ENCODE measurements around the gene PCSK1. TPM values are rescaled to one million over a fixed set of nuclear protein-coding genes. Genes with fewer than 3 reads are reported as not detected.

PCSK1 gene
- total RNA-seq, 1 donor = 1.1 TPM

DNA sequence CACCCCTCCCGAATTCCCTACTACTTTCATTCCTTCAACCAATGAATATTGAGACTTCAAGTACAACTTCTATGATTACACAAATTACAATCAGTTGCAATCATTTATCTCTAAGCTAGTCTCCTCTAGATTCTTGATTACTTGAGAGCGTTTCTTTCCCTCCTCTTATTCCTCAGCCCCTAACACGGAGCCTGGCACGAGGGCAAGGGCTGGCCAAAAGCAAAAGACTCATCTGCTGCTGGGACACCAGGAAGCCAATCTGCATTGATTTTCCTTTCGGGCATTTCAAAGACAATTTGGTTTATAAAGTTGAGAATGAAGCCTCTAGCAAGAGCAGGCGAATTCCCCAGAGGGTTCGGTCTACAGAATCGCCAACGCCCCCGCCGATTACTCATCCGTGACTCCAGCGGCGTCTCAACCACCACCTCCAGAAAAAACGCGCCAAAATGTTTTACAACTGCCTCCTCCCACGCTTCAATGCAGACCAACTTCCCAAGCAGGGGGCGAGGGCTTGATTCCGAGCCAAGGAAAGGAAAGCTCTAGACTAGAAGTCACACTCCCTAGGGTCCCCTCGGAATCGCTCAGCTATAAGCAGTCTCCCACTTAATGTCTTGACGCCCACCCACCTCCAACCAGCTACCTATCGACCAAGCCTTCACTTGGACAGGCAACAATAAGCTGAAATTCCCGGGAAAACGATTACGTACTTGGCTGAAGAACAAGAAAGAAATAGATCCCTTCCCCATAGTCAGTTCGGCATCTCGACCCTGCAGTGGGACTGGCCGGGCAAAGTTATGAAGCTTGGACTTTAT lies 1.5 kb downstream of the PCSK1 start:
- peaks cover 18% of the 10 kb centered on the region for H3K4me1 ChIP-seq (ENCODE audit: insufficient read depth, low read length)
- H4K20me1 ChIP-seq (ENCODE audit: insufficient read depth, low read length) = no peaks in the 10 kb centered on the region
- H3K4me2 ChIP-seq (ENCODE audit: insufficient read depth, low read length) = peak overlapping the region; percentile 70
- H3K27me3 ChIP-seq (ENCODE audit: insufficient read depth, low read length) = peaks cover 27% of the 10 kb centered on the region
- no peak overlapping the region for H2AFZ ChIP-seq (ENCODE audit: low read length)
- no peak overlapping the region for H3K27ac ChIP-seq (ENCODE audit: low read depth, low read length)
- H3K9me3 ChIP-seq (ENCODE audit: low read depth, low read length) = no peaks in the 10 kb centered on the region
- H3K36me3 ChIP-seq (ENCODE audit: insufficient read depth, low read length) = no peaks in the 10 kb centered on the region
- DNase-seq (ENCODE audit: insufficient read length, low spot score, missing footprints) = peak; percentile 17
- TF ChIP-seq, protein P1, sequence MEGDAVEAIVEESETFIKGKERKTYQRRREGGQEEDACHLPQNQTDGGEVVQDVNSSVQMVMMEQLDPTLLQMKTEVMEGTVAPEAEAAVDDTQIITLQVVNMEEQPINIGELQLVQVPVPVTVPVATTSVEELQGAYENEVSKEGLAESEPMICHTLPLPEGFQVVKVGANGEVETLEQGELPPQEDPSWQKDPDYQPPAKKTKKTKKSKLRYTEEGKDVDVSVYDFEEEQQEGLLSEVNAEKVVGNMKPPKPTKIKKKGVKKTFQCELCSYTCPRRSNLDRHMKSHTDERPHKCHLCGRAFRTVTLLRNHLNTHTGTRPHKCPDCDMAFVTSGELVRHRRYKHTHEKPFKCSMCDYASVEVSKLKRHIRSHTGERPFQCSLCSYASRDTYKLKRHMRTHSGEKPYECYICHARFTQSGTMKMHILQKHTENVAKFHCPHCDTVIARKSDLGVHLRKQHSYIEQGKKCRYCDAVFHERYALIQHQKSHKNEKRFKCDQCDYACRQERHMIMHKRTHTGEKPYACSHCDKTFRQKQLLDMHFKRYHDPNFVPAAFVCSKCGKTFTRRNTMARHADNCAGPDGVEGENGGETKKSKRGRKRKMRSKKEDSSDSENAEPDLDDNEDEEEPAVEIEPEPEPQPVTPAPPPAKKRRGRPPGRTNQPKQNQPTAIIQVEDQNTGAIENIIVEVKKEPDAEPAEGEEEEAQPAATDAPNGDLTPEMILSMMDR (IDR thresholded peaks at IDR 0.05; ENCODE audit: extremely low read depth, low read depth, low read length) = no peak
- peak overlapping the region; percentile 63 for H3K4me3 ChIP-seq (ENCODE audit: insufficient read depth, low read length)
- H3K79me2 ChIP-seq (ENCODE audit: insufficient read depth, low read length) = no peaks in the 10 kb centered on the region

DNA sequence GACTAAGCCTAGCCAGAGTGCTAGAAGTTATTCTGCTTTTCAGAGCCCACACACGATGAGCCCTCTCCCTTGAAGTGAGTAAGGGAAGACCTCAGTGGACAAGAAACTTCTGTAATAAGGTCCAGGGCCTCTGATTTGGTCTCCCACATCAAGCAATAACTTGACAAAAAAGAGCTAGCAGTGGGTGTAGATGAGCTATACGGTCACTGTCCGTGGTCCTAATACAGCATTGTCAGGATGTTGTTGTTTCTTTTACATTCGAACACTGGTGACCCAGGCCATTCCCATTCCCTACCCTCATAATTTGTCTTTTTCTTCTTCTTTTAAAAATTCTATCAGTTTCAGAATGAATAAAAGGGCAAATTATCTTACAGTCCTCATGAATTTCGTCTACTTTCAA lies 5.2 kb downstream of the PCSK1 start:
- Histone ChIP-seq H3K27me3 (ENCODE audit: insufficient read depth, low read length) (peaks cover 11% of the 10 kb centered on the region), H2AFZ (ENCODE audit: low read length) (no peak overlapping the region), H3K79me2 (ENCODE audit: insufficient read depth, low read length) (no peaks in the 10 kb centered on the region), H3K27ac (ENCODE audit: low read depth, low read length) (no peak overlapping the region), H3K4me1 (ENCODE audit: insufficient read depth, low read length) (peaks cover 18% of the 10 kb centered on the region), H4K20me1 (ENCODE audit: insufficient read depth, low read length) (no peaks in the 10 kb centered on the region), H3K4me3 (ENCODE audit: insufficient read depth, low read length) (no peak overlapping the region), H3K4me2 (ENCODE audit: insufficient read depth, low read length) (no peak overlapping the region), H3K9me3 (ENCODE audit: low read depth, low read length) (no peaks in the 10 kb centered on the region), H3K36me3 (ENCODE audit: insufficient read depth, low read length) (no peaks in the 10 kb centered on the region)
- DNase-seq (ENCODE audit: insufficient read length, low spot score, missing footprints) = no peak
- TF ChIP-seq, protein P1 (IDR thresholded peaks at IDR 0.05; ENCODE audit: extremely low read depth, low read depth, low read length) = no peak

DNA sequence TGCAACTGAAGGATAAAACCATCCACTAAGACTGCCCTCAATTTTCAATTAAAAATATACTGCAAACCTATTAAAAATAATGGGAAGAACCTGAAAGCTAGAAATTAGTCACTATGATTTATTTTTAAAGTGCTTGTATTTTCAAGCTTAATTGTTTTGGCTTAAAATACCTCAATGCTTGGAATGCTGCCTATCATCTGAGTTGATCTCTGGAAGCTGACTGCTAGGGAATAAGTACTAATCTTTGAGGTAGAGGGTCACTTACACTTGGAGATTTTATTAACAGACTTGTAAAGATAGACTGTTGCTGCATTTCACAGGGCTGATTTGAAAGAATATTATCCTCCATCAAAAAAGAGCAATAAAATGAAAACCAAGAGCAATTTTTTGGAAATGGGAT lies 6.2 kb downstream of the PCSK1 start:
- H4K20me1 ChIP-seq (ENCODE audit: insufficient read depth, low read length) = no peaks in the 10 kb centered on the region
- peaks cover 11% of the 10 kb centered on the region for H3K4me1 ChIP-seq (ENCODE audit: insufficient read depth, low read length)
- H3K27ac ChIP-seq (ENCODE audit: low read depth, low read length) = no peak overlapping the region
- no peak overlapping the region for H3K4me2 ChIP-seq (ENCODE audit: insufficient read depth, low read length)
- no peaks in the 10 kb centered on the region for H3K9me3 ChIP-seq (ENCODE audit: low read depth, low read length)
- no peak for DNase-seq (ENCODE audit: insufficient read length, low spot score, missing footprints)
- H2AFZ ChIP-seq (ENCODE audit: low read length) = no peak overlapping the region
- TF ChIP-seq, protein P1 (IDR thresholded peaks at IDR 0.05; ENCODE audit: extremely low read depth, low read depth, low read length) = no peak
- no peaks in the 10 kb centered on the region for H3K36me3 ChIP-seq (ENCODE audit: insufficient read depth, low read length)
- no peak overlapping the region for H3K4me3 ChIP-seq (ENCODE audit: insufficient read depth, low read length)
- H3K27me3 ChIP-seq (ENCODE audit: insufficient read depth, low read length) = peaks cover under 1% of the 10 kb centered on the region
- H3K79me2 ChIP-seq (ENCODE audit: insufficient read depth, low read length) = no peaks in the 10 kb centered on the region

DNA sequence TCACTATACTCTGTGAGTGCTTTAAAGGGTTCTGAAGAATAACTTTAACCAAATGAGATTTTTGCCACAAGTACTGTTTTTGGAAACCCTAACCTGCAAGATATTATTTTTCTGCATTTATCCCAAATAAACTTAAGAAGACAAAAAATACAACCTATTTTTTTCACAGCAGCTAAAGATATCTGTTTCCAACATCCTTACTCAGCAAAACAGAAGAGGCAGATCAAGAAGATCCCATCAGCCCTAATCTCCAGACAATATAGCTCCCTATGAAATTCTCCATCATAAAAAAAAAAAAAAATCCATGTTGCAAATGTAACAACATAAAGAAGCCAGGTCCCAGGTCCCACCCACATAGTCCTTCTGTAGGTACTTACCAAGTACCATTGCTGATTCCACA lies 7.6 kb downstream of the PCSK1 start:
- Histone ChIP-seq H3K4me2 (ENCODE audit: insufficient read depth, low read length) (no peak overlapping the region), H4K20me1 (ENCODE audit: insufficient read depth, low read length) (no peaks in the 10 kb centered on the region), H3K27me3 (ENCODE audit: insufficient read depth, low read length) (no peaks in the 10 kb centered on the region), H3K27ac (ENCODE audit: low read depth, low read length) (no peak overlapping the region), H3K36me3 (ENCODE audit: insufficient read depth, low read length) (no peaks in the 10 kb centered on the region), H3K79me2 (ENCODE audit: insufficient read depth, low read length) (no peaks in the 10 kb centered on the region), H3K4me3 (ENCODE audit: insufficient read depth, low read length) (no peak overlapping the region), H3K9me3 (ENCODE audit: low read depth, low read length) (no peaks in the 10 kb centered on the region), H3K4me1 (ENCODE audit: insufficient read depth, low read length) (no peaks in the 10 kb centered on the region), H2AFZ (ENCODE audit: low read length) (no peak overlapping the region)
- TF ChIP-seq, protein P1 (IDR thresholded peaks at IDR 0.05; ENCODE audit: extremely low read depth, low read depth, low read length) = no peak
- DNase-seq (ENCODE audit: insufficient read length, low spot score, missing footprints) = no peak

All from osteoblast (primary cell).